IPS-18a (cell line): ENCODE data around the gene FEZ2.

Experiments used
- H3K27ac ChIP-seq: one replicate; pipeline ENCODE4 v1.5.1; 2013; ENCODE audit warnings: low read length
- H3K27me3 ChIP-seq: one replicate; pipeline ENCODE4 v1.6.1; 2013; ENCODE audit warnings: mild to moderate bottlenecking, low read length; ENCODE audit not compliant: control insufficient read depth, insufficient read depth
- H3K36me3 ChIP-seq: one replicate; pipeline ENCODE4 v1.6.1; 2013; ENCODE audit warnings: low read depth, low read length; ENCODE audit not compliant: control insufficient read depth
- H3K4me1 ChIP-seq: one replicate; pipeline ENCODE4 v1.6.1; 2013; ENCODE audit warnings: low read depth, low read length; ENCODE audit not compliant: control insufficient read depth
- H3K4me3 ChIP-seq: one replicate; pipeline ENCODE4 v1.5.1; 2013; ENCODE audit warnings: low read length
- H3K9ac ChIP-seq: one replicate; pipeline ENCODE4 v1.6.1; 2013; ENCODE audit warnings: mild to moderate bottlenecking, low read length, moderate library complexity
- H3K9me3 ChIP-seq: one replicate; pipeline ENCODE4 v1.6.1; 2013; ENCODE audit warnings: low read depth, low read length; ENCODE audit not compliant: control insufficient read depth

Gene FEZ2

DNA sequence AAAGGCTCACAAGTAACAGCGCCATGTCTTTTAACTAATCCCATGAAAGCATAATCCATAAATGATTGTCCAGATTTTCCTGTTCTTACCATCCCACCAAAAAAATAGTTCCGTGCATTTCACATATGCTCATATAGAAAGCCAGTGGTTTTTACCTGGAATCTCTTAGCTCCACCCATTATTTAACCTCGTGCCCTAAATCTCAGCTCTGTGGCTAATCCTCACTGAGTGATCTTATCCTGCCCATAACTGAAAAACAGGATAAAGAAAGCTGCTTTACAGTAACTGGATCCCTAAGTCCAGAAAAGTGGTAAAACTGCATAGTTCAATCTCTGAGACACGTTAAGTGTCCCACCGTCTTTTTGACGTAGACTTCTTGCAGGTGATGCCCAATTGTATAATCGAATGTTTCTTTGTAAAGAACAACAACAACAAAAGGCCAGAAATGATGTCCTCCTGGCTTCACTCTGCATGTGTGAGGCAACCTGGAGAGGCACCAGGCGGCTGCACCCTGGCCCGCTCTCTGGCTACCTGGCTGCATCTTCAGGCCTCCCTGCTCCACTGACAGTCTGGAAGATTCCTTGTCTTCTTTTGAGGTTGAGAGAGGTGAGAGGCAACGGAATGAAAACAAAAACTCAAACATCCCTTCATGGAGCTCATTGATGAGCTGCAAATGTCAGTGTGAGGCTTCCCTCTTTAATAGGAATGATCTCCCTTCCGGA is 38.6 kb downstream of the FEZ2 start:
- Histone ChIP-seq H3K4me3 (no peak overlapping the region), H3K9me3 (no peaks in the 10 kb centered on the region), H3K27ac (no peak overlapping the region), H3K4me1 (peaks cover 15% of the 10 kb centered on the region), H3K27me3 (no peaks in the 10 kb centered on the region), H3K36me3 (peaks cover 7% of the 10 kb centered on the region), H3K9ac (no peak overlapping the region)

DNA sequence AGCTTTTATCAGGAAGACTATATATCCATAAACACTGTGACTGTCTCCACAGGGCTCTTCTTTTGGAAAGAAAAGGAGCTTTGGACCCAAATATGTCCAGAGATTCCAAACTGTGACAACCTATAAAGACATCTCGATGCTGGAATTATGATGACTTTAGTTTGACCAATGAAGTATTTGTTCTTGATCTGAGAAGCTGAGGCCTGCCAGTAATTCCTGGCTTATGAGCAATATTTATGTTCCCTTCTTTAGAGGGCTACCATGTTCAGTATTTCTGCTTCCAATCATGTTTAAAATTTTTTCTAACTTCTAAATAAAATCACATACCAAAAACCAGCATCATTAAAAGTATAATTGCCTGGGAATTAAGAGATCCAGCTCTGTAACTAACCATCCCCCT is 41.1 kb downstream of the FEZ2 start:
- H3K4me3 ChIP-seq, result no peak overlapping the region
- no peaks in the 10 kb centered on the region for H3K9me3 ChIP-seq
- peaks cover 8% of the 10 kb centered on the region for H3K4me1 ChIP-seq
- H3K9ac ChIP-seq, result no peak overlapping the region
- H3K27ac ChIP-seq, result no peak overlapping the region
- H3K27me3 ChIP-seq, result no peaks in the 10 kb centered on the region
- peaks cover 20% of the 10 kb centered on the region for H3K36me3 ChIP-seq

GRCh38 chr2:36555789-36556188 is 42.2 kb downstream of the FEZ2 start:
- peaks cover 8% of the 10 kb centered on the region for H3K4me1 ChIP-seq

DNA sequence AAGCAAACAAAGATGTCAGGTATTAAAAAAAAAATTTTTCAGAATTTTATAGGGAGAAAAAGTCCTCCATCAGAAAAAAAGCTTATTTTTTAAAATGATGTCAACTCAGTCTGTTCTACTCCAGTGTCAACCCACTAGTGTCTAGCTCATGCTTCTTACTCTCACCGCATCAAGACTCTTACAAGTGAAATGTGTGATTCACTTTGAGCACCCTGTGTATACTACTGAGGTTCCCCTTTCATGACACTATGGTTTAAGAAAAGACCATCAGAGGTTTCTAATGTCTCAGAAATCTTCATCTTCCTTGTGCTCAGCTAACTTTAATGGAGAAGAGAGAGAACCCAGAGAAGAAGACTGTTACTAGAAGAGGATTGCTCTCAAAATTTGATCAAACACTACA is 43.4 kb downstream of the FEZ2 start:
- peaks cover 36% of the 10 kb centered on the region for H3K36me3 ChIP-seq
- H3K9ac ChIP-seq, result no peak overlapping the region
- no peaks in the 10 kb centered on the region for H3K27me3 ChIP-seq
- peaks cover 2% of the 10 kb centered on the region for H3K4me1 ChIP-seq
- no peak overlapping the region for H3K27ac ChIP-seq
- H3K4me3 ChIP-seq, result no peak overlapping the region
- no peaks in the 10 kb centered on the region for H3K9me3 ChIP-seq

More at GRCh38 chr2:36555789-36556188, 42.2 kb downstream of the FEZ2 start:
- no peak overlapping the region for H3K9ac ChIP-seq
- H3K27me3 ChIP-seq, result no peaks in the 10 kb centered on the region
- no peak overlapping the region for H3K27ac ChIP-seq
- H3K4me3 ChIP-seq, result no peak overlapping the region
- no peaks in the 10 kb centered on the region for H3K9me3 ChIP-seq
- H3K36me3 ChIP-seq, result peaks cover 30% of the 10 kb centered on the region

GRCh38 chr2:36553683-36554082 is 44.3 kb downstream of the FEZ2 start:
- Histone ChIP-seq H3K9me3 (no peaks in the 10 kb centered on the region), H3K27ac (no peak overlapping the region), H3K36me3 (peaks cover 44% of the 10 kb centered on the region), H3K4me1 (no peaks in the 10 kb centered on the region), H3K27me3 (no peaks in the 10 kb centered on the region), H3K4me3 (no peak overlapping the region), H3K9ac (no peak overlapping the region)

GRCh38 chr2:36550006-36550405 is 48.0 kb downstream of the FEZ2 start:
- no peaks in the 10 kb centered on the region for H3K4me1 ChIP-seq
- H3K9ac ChIP-seq, result no peak overlapping the region
- peaks cover 67% of the 10 kb centered on the region for H3K36me3 ChIP-seq

GRCh38 chr2:36549165-36549574 is 48.8 kb downstream of the FEZ2 start:
- Histone ChIP-seq H3K4me3 (no peak overlapping the region), H3K27ac (no peak overlapping the region), H3K4me1 (no peaks in the 10 kb centered on the region), H3K36me3 (peaks cover 67% of the 10 kb centered on the region), H3K9ac (no peak overlapping the region), H3K9me3 (no peaks in the 10 kb centered on the region), H3K27me3 (no peaks in the 10 kb centered on the region)

More at GRCh38 chr2:36550006-36550405, 48.0 kb downstream of the FEZ2 start:
- H3K27me3 ChIP-seq, result no peaks in the 10 kb centered on the region
- H3K4me3 ChIP-seq, result no peak overlapping the region
- no peak overlapping the region for H3K27ac ChIP-seq
- no peaks in the 10 kb centered on the region for H3K9me3 ChIP-seq

DNA sequence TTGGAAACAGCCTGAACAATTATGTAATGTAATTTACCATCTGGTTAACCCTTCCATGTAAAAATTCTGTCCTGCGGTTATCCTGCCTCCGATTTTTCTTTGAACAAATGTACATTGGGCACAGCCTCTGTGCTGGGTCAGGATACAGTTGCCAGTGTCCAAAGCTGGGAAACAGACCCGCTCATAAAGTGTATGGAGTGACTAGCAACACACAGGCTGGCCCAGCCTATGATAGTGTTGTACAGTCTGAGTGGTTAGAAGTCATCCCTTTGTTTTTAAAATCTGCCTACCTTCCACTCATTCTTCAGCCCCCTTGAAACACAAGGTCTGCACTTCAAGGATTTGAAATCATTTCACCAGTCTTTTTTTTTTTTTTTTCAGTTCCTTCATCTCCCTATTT is 50.1 kb downstream of the FEZ2 start:
- no peak overlapping the region for H3K9ac ChIP-seq
- H3K9me3 ChIP-seq, result no peaks in the 10 kb centered on the region
- H3K36me3 ChIP-seq, result peaks cover 64% of the 10 kb centered on the region
- no peaks in the 10 kb centered on the region for H3K4me1 ChIP-seq
- H3K4me3 ChIP-seq, result no peak overlapping the region
- no peak overlapping the region for H3K27ac ChIP-seq
- no peaks in the 10 kb centered on the region for H3K27me3 ChIP-seq

GRCh38 chr2:36545871-36546416 is 52.0 kb downstream of the FEZ2 start:
- H3K9me3 ChIP-seq, result no peaks in the 10 kb centered on the region
- H3K27ac ChIP-seq, result no peak overlapping the region
- H3K36me3 ChIP-seq, result peaks cover 53% of the 10 kb centered on the region

DNA sequence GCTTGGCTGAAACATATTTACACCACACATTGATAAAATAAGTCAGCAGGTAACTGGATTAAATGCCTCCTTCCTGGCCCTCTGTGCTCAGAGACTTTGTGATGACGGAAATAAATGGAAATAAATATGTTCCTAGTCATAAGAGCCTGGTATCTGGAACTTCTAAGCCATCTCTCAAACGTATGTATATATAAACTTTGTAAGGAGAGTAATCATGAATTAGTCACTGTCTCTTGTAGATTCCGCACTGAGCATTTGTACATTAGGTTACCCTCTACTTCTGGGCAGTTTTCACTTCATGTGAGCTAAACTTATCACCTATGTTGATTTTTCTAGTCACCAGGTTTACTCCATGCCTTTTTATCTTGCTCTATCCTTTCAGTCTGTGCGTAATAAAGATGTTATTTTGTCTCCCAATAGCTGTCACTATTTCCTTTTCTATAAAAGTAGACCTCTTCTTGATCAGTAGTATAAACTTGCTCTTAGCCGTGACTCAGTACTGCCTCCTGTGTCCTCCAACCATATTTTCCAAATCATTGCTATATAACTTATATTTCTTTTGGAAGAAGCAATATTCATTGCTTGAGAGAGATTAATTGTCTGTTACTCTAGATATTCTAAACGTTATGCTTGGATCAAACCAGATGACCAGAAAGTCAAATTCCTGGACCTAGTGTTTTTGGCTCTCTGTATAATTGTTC is 53.2 kb downstream of the FEZ2 start:
- Histone ChIP-seq H3K9me3 (no peaks in the 10 kb centered on the region), H3K36me3 (peaks cover 48% of the 10 kb centered on the region), H3K4me3 (no peak overlapping the region), H3K27ac (no peak overlapping the region), H3K27me3 (no peaks in the 10 kb centered on the region), H3K4me1 (no peaks in the 10 kb centered on the region), H3K9ac (no peak overlapping the region)

More at GRCh38 chr2:36545871-36546416, 52.0 kb downstream of the FEZ2 start:
- no peak overlapping the region for H3K4me3 ChIP-seq
- H3K27me3 ChIP-seq, result no peaks in the 10 kb centered on the region
- no peaks in the 10 kb centered on the region for H3K4me1 ChIP-seq
- no peak overlapping the region for H3K9ac ChIP-seq

- Histone ChIP-seq H3K9ac (no peak overlapping the region), H3K36me3 (peaks cover 36% of the 10 kb centered on the region), H3K9me3 (no peaks in the 10 kb centered on the region)
Measured at GRCh38 chr2:36541891-36542595, 55.9 kb downstream of the FEZ2 start.

More at GRCh38 chr2:36541891-36542595, 55.9 kb downstream of the FEZ2 start:
- Histone ChIP-seq H3K4me1 (no peaks in the 10 kb centered on the region), H3K27ac (no peak overlapping the region), H3K27me3 (no peaks in the 10 kb centered on the region), H3K4me3 (no peak overlapping the region)
